ENCODE measurements around the gene STK17B.

- TF ChIP-seq, protein P1, sequence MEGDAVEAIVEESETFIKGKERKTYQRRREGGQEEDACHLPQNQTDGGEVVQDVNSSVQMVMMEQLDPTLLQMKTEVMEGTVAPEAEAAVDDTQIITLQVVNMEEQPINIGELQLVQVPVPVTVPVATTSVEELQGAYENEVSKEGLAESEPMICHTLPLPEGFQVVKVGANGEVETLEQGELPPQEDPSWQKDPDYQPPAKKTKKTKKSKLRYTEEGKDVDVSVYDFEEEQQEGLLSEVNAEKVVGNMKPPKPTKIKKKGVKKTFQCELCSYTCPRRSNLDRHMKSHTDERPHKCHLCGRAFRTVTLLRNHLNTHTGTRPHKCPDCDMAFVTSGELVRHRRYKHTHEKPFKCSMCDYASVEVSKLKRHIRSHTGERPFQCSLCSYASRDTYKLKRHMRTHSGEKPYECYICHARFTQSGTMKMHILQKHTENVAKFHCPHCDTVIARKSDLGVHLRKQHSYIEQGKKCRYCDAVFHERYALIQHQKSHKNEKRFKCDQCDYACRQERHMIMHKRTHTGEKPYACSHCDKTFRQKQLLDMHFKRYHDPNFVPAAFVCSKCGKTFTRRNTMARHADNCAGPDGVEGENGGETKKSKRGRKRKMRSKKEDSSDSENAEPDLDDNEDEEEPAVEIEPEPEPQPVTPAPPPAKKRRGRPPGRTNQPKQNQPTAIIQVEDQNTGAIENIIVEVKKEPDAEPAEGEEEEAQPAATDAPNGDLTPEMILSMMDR (conservative IDR thresholded peaks at IDR 0.05): no peak
- TF ChIP-seq EZH2 (IDR thresholded peaks at IDR 0.05; ENCODE audit: low read depth): no peak
Measured at GRCh38 chr2:196153480-196153879, 17.9 kb downstream of the STK17B start.

Data from PC-9 (cell line).